ENCODE data around the gene KMT2B.
"Not testable (repeated sequence)": the region's sequence is repeated elsewhere in the genome, so short reads cannot be mapped to it uniquely, and the experiment has no call there.

KMT2B gene, protein sequence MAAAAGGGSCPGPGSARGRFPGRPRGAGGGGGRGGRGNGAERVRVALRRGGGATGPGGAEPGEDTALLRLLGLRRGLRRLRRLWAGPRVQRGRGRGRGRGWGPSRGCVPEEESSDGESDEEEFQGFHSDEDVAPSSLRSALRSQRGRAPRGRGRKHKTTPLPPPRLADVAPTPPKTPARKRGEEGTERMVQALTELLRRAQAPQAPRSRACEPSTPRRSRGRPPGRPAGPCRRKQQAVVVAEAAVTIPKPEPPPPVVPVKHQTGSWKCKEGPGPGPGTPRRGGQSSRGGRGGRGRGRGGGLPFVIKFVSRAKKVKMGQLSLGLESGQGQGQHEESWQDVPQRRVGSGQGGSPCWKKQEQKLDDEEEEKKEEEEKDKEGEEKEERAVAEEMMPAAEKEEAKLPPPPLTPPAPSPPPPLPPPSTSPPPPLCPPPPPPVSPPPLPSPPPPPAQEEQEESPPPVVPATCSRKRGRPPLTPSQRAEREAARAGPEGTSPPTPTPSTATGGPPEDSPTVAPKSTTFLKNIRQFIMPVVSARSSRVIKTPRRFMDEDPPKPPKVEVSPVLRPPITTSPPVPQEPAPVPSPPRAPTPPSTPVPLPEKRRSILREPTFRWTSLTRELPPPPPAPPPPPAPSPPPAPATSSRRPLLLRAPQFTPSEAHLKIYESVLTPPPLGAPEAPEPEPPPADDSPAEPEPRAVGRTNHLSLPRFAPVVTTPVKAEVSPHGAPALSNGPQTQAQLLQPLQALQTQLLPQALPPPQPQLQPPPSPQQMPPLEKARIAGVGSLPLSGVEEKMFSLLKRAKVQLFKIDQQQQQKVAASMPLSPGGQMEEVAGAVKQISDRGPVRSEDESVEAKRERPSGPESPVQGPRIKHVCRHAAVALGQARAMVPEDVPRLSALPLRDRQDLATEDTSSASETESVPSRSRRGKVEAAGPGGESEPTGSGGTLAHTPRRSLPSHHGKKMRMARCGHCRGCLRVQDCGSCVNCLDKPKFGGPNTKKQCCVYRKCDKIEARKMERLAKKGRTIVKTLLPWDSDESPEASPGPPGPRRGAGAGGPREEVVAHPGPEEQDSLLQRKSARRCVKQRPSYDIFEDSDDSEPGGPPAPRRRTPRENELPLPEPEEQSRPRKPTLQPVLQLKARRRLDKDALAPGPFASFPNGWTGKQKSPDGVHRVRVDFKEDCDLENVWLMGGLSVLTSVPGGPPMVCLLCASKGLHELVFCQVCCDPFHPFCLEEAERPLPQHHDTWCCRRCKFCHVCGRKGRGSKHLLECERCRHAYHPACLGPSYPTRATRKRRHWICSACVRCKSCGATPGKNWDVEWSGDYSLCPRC (N-terminal part only)

GRCh38 chr19:35717665-35718344 is at the start of gene KMT2B:
Gene KMT2B (plus strand): TSS chr19:35718003. CDS start chr19:35718019, 16 bp downstream.
- DNase-seq, result no peak

DNA sequence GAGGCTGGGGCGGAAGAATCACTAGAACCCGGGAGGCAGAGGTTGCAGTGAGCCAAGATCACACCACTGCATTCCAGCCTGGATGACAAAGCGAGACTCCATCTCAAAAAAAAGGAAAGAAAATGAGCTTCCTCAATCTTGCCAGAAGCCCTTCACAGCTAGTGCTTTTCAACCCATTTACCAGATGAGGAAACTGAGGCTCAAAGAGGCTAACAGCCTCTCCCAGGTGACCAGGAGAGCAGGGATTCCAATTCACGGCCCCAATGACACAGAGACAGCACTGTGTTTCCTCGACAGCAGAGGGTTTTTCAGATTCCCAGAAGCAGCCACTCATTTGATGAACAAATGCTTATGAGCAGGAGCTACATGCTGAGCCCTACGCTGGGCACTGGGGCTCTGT is 48.2 kb upstream of the KMT2B start:
- no peak for DNase-seq

DNA sequence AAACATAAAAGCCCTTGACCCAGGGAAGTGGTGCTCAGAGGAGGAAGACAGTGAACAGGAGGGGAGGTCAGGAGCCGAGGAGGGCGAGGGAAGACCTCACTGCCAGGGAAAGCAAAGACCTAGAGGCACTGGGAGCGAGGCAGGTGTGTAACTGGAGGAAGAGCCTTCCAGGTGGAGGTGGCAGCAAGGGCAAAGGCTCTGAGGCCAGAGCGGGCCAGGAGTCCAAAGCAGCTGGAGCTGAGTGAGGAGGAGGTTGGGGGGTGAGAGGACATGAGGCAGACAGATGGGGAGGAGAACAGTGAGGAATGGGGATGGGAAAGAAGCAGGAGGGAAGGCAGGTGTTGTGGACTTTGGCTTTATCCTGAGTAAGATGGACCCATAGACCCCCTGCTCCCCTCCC is 47.8 kb upstream of the KMT2B start:
- DNase-seq, result no peak

- no peak for DNase-seq
Measured at GRCh38 chr19:35670686-35671085, 47.1 kb upstream of the KMT2B start.

- DNase-seq, result no peak
Measured at GRCh38 chr19:35671818-35672217, 46.0 kb upstream of the KMT2B start.

DNA sequence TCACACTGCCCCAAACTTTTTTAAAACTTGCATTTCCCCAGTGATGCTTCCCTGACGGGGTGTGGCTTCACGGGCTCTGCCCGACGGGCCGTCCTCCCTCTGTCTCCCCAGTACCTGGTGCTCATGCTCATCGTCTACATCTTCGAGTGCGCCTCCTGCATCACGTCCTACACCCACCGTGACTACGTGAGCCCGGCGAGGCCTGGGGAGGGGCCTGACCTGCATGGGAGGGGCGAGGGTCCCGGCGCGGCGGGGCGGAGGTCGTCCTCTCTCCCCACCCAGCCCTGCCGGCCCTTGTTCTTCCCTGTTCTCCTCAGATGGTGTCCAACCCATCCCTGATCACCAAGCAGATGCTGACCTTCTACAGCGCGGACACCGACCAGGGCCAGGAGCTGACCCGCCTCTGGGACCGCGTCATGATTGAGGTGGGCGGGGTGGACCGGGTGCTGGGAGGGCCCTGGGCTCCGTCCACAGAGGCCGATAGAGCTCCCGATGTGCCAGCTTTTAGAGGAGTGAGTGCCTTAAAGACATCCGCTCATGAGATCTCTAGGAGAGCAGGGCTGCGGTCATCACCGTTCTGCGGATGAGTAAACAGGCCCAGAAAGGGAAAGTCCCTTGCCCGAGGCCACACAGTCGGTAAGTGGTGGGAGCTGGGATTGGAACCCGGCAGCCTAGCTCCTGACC is 44.5 kb upstream of the KMT2B start:
- peak; percentile 34 for DNase-seq

- no peak for DNase-seq
Measured at GRCh38 chr19:35675589-35676140, 42.1 kb upstream of the KMT2B start.

DNA sequence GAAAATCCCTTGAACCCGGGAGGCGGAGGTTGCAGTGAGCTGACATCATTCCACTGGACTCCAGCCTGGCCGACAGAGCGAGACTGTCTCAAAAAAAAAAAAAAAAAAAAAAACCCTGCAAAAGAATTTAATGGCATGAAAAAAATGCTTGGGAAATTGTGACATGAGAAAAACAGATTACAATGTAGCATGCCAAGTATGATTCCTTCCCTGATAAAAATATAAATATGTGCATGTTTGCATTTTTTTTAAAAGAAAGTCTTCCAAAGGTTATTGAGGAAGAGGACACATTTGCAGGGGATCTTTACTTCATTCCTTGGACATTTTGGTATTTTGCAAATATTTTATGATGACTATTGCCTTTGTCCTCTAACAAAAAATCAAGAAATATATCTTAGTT is 28.0 kb upstream of the KMT2B start:
- DNase-seq, result no peak

GRCh38 chr19:35691106-35691505 is 26.7 kb upstream of the KMT2B start:
- DNase-seq, result not testable (repeated sequence)

DNA sequence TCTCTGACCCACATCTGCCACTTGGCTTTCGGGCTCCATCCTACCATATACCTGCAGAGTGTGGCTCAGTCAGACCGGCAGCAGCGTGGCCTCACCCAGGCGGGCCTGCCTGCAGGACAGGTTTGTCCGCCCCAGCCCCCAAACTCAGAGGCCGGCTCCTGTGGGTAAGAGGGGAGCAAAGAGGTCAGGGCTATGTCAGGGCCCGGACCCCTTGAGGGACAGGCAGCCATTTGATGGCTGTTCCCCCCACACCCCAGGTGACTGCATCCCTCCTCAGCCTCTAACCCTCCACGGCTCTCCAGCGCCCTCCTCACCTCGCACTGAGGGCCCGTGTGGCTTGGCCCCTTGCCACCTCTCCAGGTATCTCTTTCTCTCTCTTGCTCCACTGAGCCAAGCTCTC is 25.8 kb upstream of the KMT2B start:
- DNase-seq, result no peak

DNA sequence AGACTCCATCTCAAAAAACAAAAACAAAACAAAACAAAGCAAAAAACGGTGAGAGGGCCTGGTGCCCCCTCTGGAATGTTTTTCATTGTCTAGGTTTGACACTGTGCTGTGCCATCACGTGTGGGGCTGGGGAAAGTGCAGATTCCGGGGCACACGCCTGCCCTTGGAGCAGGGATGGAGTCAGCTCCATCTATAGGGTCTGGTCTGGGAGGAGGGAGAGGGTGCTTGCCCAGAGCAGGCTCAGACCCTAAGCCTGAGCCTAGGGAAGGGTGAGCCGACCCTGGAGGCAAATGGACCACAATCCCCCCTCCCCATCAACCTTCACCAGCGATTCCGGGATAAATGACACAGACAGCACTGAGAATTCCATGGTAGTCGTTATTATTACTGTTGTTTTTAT is 24.4 kb upstream of the KMT2B start:
- DNase-seq, result no peak

GRCh38 chr19:35693835-35694599 is 23.8 kb upstream of the KMT2B start:
- peak; percentile 86 for DNase-seq

GRCh38 chr19:35695895-35696422 is 21.8 kb upstream of the KMT2B start:
- no peak for DNase-seq

GRCh38 chr19:35696835-35697234 is 21.0 kb upstream of the KMT2B start:
- no peak for DNase-seq

DNA sequence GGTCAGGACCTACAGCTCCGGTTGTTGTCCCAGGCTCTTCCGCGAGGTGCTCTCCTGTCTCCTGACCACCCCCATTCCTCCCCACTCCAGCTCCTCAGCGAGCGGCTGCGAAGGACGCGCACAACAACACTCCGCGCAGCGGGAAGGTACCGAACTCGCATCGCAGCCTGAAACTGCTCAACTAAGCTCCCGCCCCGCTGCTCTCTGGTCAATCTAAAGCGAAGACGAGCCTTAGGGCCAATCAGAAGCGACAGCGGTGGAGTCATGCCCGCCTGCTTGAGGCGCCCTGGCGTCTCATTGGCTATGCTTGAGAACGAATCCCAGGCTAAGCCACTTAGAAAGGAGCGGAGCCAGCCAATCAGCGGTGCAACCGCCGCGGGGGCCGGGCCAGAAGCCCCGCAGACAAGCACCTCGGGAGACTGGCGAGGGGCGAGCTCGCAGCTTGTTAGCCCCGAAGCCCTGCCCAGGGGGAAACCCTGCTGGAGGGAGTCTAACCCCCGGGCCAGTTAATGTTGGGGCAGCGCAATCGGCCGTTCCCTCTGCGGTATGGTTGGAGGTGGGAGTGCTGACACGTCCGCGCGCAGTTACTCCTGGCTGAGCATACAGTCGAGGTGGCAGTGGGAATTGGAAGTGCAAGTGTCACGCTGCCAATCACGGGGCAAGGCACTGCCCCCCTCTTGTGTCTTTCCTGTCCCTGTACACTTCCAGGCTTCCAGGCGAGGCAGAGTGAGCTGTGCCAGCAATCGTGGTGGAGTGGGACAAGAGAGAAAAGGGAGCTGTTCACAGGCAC is 15.4 kb upstream of the KMT2B start:
- peak; percentile 89 for DNase-seq

DNA sequence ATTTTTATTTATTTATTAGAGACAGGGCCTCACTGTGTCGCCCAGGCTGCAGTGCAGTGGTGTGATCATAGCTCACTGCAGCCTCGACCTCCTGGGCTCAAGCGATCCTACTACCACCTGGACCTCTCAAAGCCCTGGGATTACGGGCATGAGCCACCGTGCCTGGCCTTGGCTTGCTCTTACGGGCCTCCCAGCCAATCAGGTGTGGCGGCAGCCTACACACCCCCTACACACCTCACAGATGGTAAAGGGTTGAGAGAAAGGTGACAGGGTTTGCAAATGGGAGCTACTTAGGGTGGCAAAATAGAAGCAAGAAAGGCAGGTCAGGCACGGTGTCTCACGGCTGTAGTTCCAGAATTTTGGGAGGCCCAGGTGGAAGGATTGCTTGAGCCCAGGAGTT is 14.5 kb upstream of the KMT2B start:
- DNase-seq, result no peak

DNA sequence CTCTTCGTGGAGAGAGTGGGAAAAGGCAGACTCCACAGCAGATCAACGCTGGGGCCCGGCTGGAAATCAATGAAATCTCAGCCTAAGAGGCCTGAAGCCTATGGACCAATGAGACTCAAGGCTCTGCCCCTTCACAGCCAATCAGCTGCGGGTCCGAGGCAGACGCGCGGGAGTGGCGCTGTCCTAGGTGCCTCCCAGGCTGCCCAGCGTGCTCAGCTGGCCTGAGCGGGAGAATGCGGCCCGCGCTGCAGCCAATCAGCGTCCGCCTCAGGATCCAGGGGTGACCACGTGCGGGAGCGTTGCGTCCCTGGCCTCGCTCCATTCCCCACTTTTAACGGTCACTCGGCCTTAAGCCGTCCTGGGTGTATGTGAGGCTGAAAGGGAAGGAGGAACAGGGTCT is 13.6 kb upstream of the KMT2B start, which contains the start of gene ZBTB32:
TSS of gene ZBTB32 (plus strand) at position 341 of the 400 bp plus-strand sequence. CDS start 10,069 bp downstream, outside the sequence.
- no peak for DNase-seq

GRCh38 chr19:35708391-35708790 is 9.4 kb upstream of the KMT2B start:
- no peak for DNase-seq

Measured in stimulated activated CD4-positive, alpha-beta T cell treated with anti-CD3 and anti-CD28 coated beads, Interleukin-12 subunit alpha, Interleukin-12 subunit beta, amount 100 ng/mL, for 4 hours (primary cell).